T-helper 9 cell (primary cell): ENCODE measurements around the gene ZNF684.

Experiments
- DNase-seq: peaks from one replicate; pipeline ENCODE4 v3.0.0-alpha.2; 2020

The ZNF684 gene

GRCh38 chr1:40575336-40575735 lies 43.9 kb downstream of the ZNF684 start:
- no peak for DNase-seq

- DNase-seq: no peak
These were observed 50.7 kb downstream of the ZNF684 start for GRCh38 chr1:40582116-40582515.

DNA sequence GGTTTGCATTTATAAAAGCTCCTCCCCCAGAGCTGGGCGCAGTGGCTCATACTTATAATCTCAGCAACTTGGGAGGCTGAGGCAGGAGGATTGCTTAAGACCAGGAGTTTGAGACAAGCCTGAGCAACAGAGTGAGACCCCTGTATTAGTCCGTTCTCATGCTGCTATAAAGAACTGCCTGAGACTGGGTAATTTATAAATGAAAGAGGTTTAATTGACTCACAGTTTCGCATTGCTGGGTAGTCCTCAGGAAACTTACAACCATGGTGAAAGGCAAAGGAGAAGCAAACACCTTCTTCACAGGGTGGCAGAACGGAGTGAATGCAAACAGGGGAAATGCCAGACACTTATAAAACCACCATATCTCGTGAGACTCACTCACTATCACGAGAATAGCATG lies 52.5 kb downstream of the ZNF684 start:
- no peak for DNase-seq

GRCh38 chr1:40588586-40588985 lies 57.1 kb downstream of the ZNF684 start:
- DNase-seq: no peak

GRCh38 chr1:40592107-40592803 lies 60.8 kb downstream of the ZNF684 start:
- no peak for DNase-seq

DNA sequence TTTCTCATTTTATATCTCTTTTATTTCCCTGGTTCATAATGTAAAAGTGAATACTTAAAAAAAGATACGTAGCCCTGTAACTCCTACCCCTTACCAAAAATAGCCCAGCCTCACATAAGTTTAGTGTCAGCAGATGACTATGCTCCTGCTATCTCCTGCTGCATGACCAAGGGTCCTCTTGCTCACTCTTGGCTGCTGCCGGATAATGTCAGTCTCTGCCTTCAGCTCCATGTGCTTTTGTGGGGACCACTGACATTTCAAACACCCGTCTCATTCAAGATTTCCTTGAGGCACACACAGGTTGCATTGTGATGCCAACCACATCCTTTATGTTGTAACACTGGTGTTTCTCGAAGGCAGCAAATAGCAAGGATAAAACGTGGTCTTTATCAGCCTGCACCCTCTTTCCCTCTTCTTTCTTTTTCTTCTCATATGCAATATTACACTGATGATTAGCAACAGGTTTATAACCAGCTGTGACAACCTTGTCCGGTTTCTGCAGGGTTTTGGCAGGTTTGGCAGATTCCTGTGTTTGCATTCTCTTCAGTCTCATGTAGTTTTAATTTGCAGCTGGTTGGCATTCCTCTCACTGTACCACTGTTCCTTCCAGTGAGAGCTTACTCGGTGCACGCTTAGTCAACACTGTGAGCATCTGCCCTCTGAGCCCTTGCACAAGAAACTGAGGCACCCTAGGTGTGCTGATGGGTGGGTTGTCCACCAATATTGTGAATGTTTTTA lies 62.2 kb downstream of the ZNF684 start:
- no peak for DNase-seq

DNA sequence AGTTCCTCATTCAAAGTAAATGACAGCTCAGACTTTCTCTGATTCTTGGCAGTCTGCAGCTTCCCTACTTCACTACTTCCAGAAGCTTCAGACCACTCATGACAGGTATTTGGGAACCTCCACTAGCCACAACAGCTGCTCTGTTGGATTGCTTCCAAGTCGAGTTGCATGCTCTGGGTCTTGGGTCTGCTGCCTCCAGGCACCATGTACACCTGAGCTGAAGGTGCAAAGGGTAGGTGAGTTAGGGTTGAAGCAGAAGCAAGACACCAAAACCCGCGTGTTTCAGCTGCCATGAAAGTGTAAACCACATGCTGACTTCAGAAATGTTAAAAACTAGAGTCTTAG lies 62.7 kb downstream of the ZNF684 start:
- no peak for DNase-seq

GRCh38 chr1:40595623-40596022 lies 64.2 kb downstream of the ZNF684 start:
- DNase-seq: no peak
